ENCODE measurements around the gene FADS2. TPM values are rescaled to one million over a fixed set of nuclear protein-coding genes. Genes with fewer than 3 reads are reported as not detected.

The FADS2 gene
- total and polyA plus RNA-seq, 2 of the 13 experiments (the other 11 are each of a cell fraction or from before 2014, with no cell fraction given), result 90.1 to 124 TPM

GRCh38 chr11:61814958-61815789, 12.9 kb upstream of the FADS2 start (continued):
- TF ChIP-seq DNMT1 (CRISPR knock-in tag; IDR thresholded peaks at IDR 0.05) (peak; percentile 18; the same call in 1 of the 2 replicates), TAF1 (CRISPR knock-in tag; IDR thresholded peaks at IDR 0.05) (peak; percentile 95), WIZ (CRISPR knock-in tag; IDR thresholded peaks at IDR 0.05) (no peak), NCOR1 (IDR thresholded peaks at IDR 0.05; ENCODE audit: borderline replicate concordance, low read length) (no peak), ZNF761 (CRISPR knock-in tag; conservative IDR thresholded peaks at IDR 0.05) (no peak), NFATC3 (CRISPR knock-in tag; IDR thresholded peaks at IDR 0.05) (no peak), ISL2 (CRISPR knock-in tag; IDR thresholded peaks at IDR 0.05) (peak; percentile 37), POLR2AphosphoS5 (IDR thresholded peaks at IDR 0.05; ENCODE audit: low read depth, low read length) (peak; percentile 89), MBD4 (IDR thresholded peaks at IDR 0.05; ENCODE audit: borderline replicate concordance, low read length) (no peak), ZSCAN9 (CRISPR knock-in tag; IDR thresholded peaks at IDR 0.05; ENCODE audit: borderline replicate concordance) (no peak; the same call in 1 of the 2 replicates), KLF12 (CRISPR knock-in tag; IDR thresholded peaks at IDR 0.05; ENCODE audit: borderline replicate concordance) (peak; percentile 89; the same call in 1 of the 2 replicates), PCBP1 (IDR thresholded peaks at IDR 0.05; ENCODE audit: borderline replicate concordance, low read depth, low read length) (no peak), KLF13 (CRISPR knock-in tag; IDR thresholded peaks at IDR 0.05) (no peak), FOXM1 (CRISPR knock-in tag; IDR thresholded peaks at IDR 0.05) (no peak), ZNF30 (CRISPR knock-in tag; IDR thresholded peaks at IDR 0.05) (no peak), ZSCAN12 (CRISPR knock-in tag; IDR thresholded peaks at IDR 0.05) (0 out of 2 replicates have a peak, but pooled peaks have one; percentile 71), ZNF530 (CRISPR knock-in tag; IDR thresholded peaks at IDR 0.05; ENCODE audit: low read depth) (no peak), YY1 (IDR thresholded peaks at IDR 0.05; ENCODE audit: insufficient read depth, insufficient replicate concordance, low read depth, low read length) (peak; percentile 47), ZNF367 (CRISPR knock-in tag; IDR thresholded peaks at IDR 0.05; ENCODE audit: borderline replicate concordance) (no peak), ZNF333 (CRISPR knock-in tag; IDR thresholded peaks at IDR 0.05; ENCODE audit: borderline replicate concordance) (no peak; the same call in 1 of the 2 replicates), ZNF276 (CRISPR knock-in tag; IDR thresholded peaks at IDR 0.05; ENCODE audit: low read depth) (no peak)
- TF ChIP-seq, protein P1, sequence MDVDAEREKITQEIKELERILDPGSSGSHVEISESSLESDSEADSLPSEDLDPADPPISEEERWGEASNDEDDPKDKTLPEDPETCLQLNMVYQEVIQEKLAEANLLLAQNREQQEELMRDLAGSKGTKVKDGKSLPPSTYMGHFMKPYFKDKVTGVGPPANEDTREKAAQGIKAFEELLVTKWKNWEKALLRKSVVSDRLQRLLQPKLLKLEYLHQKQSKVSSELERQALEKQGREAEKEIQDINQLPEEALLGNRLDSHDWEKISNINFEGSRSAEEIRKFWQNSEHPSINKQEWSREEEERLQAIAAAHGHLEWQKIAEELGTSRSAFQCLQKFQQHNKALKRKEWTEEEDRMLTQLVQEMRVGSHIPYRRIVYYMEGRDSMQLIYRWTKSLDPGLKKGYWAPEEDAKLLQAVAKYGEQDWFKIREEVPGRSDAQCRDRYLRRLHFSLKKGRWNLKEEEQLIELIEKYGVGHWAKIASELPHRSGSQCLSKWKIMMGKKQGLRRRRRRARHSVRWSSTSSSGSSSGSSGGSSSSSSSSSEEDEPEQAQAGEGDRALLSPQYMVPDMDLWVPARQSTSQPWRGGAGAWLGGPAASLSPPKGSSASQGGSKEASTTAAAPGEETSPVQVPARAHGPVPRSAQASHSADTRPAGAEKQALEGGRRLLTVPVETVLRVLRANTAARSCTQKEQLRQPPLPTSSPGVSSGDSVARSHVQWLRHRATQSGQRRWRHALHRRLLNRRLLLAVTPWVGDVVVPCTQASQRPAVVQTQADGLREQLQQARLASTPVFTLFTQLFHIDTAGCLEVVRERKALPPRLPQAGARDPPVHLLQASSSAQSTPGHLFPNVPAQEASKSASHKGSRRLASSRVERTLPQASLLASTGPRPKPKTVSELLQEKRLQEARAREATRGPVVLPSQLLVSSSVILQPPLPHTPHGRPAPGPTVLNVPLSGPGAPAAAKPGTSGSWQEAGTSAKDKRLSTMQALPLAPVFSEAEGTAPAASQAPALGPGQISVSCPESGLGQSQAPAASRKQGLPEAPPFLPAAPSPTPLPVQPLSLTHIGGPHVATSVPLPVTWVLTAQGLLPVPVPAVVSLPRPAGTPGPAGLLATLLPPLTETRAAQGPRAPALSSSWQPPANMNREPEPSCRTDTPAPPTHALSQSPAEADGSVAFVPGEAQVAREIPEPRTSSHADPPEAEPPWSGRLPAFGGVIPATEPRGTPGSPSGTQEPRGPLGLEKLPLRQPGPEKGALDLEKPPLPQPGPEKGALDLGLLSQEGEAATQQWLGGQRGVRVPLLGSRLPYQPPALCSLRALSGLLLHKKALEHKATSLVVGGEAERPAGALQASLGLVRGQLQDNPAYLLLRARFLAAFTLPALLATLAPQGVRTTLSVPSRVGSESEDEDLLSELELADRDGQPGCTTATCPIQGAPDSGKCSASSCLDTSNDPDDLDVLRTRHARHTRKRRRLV (CRISPR knock-in tag; IDR thresholded peaks at IDR 0.05), result peak; percentile 87
- TF ChIP-seq, protein P2, sequence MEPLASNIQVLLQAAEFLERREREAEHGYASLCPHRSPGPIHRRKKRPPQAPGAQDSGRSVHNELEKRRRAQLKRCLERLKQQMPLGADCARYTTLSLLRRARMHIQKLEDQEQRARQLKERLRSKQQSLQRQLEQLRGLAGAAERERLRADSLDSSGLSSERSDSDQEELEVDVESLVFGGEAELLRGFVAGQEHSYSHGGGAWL (CRISPR knock-in tag; IDR thresholded peaks at IDR 0.05), result no peak; the same call in none of the 2 replicates
- TF ChIP-seq, protein P3, sequence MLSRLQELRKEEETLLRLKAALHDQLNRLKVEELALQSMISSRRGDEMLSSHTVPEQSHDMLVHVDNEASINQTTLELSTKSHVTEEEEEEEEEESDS (CRISPR knock-in tag; IDR thresholded peaks at IDR 0.05; ENCODE audit: borderline replicate concordance), result no peak

Measured in HepG2 (cell line).